Esophagus mucosa (tissue), 1 donor: ENCODE data around the gene AKR1C1. TPM values are rescaled to one million over a fixed set of nuclear protein-coding genes. Genes with fewer than 3 reads are reported as not detected.
"Not testable (repeated sequence)": the region's sequence is repeated elsewhere in the genome, so short reads cannot be mapped to it uniquely, and the experiment has no call there.

Experiments
- ATAC-seq: fragments of 200-7000 bp; cut with Tn5 transposase; one replicate; pipeline ENCODE4 v1.9.1; 2020
- total RNA-seq: library from RNA; stranded (reverse); gene quantifications from one replicate; pipeline ENCODE4 v1.2.4, GENCODE V29; 2023
- donor health status: DM: yes; HTN: yes; CAD: no.

AKR1C1 gene
- total RNA-seq, 1 donor from 2014 or later, result 54.2 TPM

GRCh38 chr10:4984223-4984622 is 21.0 kb downstream of the AKR1C1 start:
- ATAC-seq, result peak; percentile 11

- no peak for ATAC-seq
These were observed 21.9 kb downstream of the AKR1C1 start for GRCh38 chr10:4984971-4985594.

- ATAC-seq, result not testable (repeated sequence)
These were observed 24.9 kb downstream of the AKR1C1 start for GRCh38 chr10:4988000-4988641.

GRCh38 chr10:4990217-4990616 is 27.0 kb downstream of the AKR1C1 start:
- no peak for ATAC-seq

- not testable (repeated sequence) for ATAC-seq
These were observed 28.2 kb downstream of the AKR1C1 start for GRCh38 chr10:4991463-4991862.

GRCh38 chr10:4992564-4992963 is 29.3 kb downstream of the AKR1C1 start:
- ATAC-seq, result not testable (repeated sequence)

- not testable (repeated sequence) for ATAC-seq
These were observed 31.0 kb downstream of the AKR1C1 start for GRCh38 chr10:4994260-4994659.

- no peak for ATAC-seq
These were observed 35.5 kb downstream of the AKR1C1 start for GRCh38 chr10:4998671-4999070.

- ATAC-seq, result no peak
These were observed 39.0 kb downstream of the AKR1C1 start for GRCh38 chr10:5002013-5002727.

GRCh38 chr10:5003127-5004029 is 40.2 kb downstream of the AKR1C1 start, which contains the start of gene AKR1C2:
AKR1C2 (minus strand) TSS chr10:5003857; CDS start chr10:5003835, 22 bp downstream.
- peak; percentile 96 for ATAC-seq

- ATAC-seq, result peak; percentile 24
These were observed 40.8 kb downstream of the AKR1C1 start for GRCh38 chr10:5004030-5004385.

GRCh38 chr10:5004501-5004900 is 41.3 kb downstream of the AKR1C1 start:
- ATAC-seq, result not testable (repeated sequence)

GRCh38 chr10:5008857-5009548 is 45.8 kb downstream of the AKR1C1 start:
- peak; percentile 88 for ATAC-seq

GRCh38 chr10:5010043-5010442 is 46.8 kb downstream of the AKR1C1 start:
- ATAC-seq, result not testable (repeated sequence)

- ATAC-seq, result not testable (repeated sequence)
These were observed 48.2 kb downstream of the AKR1C1 start for GRCh38 chr10:5011392-5011791.

- ATAC-seq, result no peak
These were observed 49.4 kb downstream of the AKR1C1 start for GRCh38 chr10:5012595-5012994.

GRCh38 chr10:5013385-5013784 is 50.2 kb downstream of the AKR1C1 start:
- ATAC-seq, result peak; percentile 59

- not testable (repeated sequence) for ATAC-seq
These were observed 51.1 kb downstream of the AKR1C1 start for GRCh38 chr10:5014200-5014910.

- ATAC-seq, result peak; percentile 34
These were observed 51.7 kb downstream of the AKR1C1 start for GRCh38 chr10:5014936-5015335.

- no peak for ATAC-seq
These were observed 54.9 kb downstream of the AKR1C1 start for GRCh38 chr10:5018134-5018533.

- ATAC-seq, result peak; percentile 64
These were observed 55.6 kb downstream of the AKR1C1 start for GRCh38 chr10:5018671-5019277.
